SK-N-SH (cell line): ENCODE data around the gene CLIC4. TPM values are rescaled to one million over a fixed set of nuclear protein-coding genes. Genes with fewer than 3 reads are reported as not detected.

ENCODE experiments used
- CTCF ChIA-PET: fragments of 300-600, 350-600 bp; formaldehyde crosslinking; extraction: SDS; loops from one replicate; lab custom pipeline; 2021; lab: Yijun Ruan, JAX
- POLR2A ChIA-PET: fragments of 350-600 bp; sonication (Branson Sonifier 250); formaldehyde crosslinking; extraction: SDS; loops from one replicate; lab custom pipeline; 2020; ENCODE audit warnings: antibody characterized with exemption, inconsistent platforms; lab: Yijun Ruan, JAX
- DNase-seq: peaks from one replicate; pipeline ENCODE4 v3.0.0; 2012
- H2AFZ ChIP-seq: fragments of 200-600 bp; sonication (generic); 2 replicates; pipeline ENCODE4 v1.8.1; 2016; ENCODE audit warnings: antibody characterized with exemption, mild to moderate bottlenecking, low read depth
- H3F3A ChIP-seq: fragments of 200-600 bp; sonication (generic); replicated peaks from 2 replicates; pipeline ENCODE3; 2016; ENCODE audit warnings: antibody characterized with exemption, mild to moderate bottlenecking; ENCODE audit not compliant: insufficient read depth
- H3K27ac ChIP-seq, 2 experiments: fragments of 200-500 bp in 1 of 2; fragments of 200-600 bp in 1 of 2; sonication (Bioruptor generic) in 1 of 2; sonication (generic), shearing (Covaris generic) in 1 of 2; 2 replicates each; pipeline versions ENCODE4 v1.5.1 to v1.6.1; 2014 to 2016; ENCODE audit warnings: low read depth in 2 of 2, inconsistent platforms in 1 of 2, low read length in 1 of 2, mild to moderate bottlenecking in 1 of 2, mixed read lengths in 1 of 2
- H3K27me3 ChIP-seq: fragments of 200-600 bp; sonication (generic), shearing (Covaris generic); 2 replicates; pipeline ENCODE4 v1.6.1; 2016; ENCODE audit warnings: mixed run types; ENCODE audit not compliant: insufficient read depth
- H3K36me3 ChIP-seq, 2 experiments: fragments of 200-500 bp in 1 of 2; fragments of 200-600 bp in 1 of 2; sonication (Bioruptor generic) in 1 of 2; sonication (generic) in 1 of 2; replicated peaks in 1 of 2; 2 replicates each; pipeline versions ENCODE3 to v1.5.1; 2014 to 2016; ENCODE audit warnings: low read length in 1 of 2, mild to moderate bottlenecking in 1 of 2; ENCODE audit not compliant: insufficient read depth in 2 of 2, control insufficient read depth in 1 of 2
- H3K4me1 ChIP-seq, 2 experiments: fragments of 200-500 bp in 1 of 2; fragments of 200-600 bp in 1 of 2; sonication (Bioruptor generic) in 1 of 2; sonication (generic), shearing (Covaris generic) in 1 of 2; 2 replicates each; pipeline versions ENCODE4 v1.5.1 to v1.6.1; 2014 to 2016; ENCODE audit warnings: low read depth in 1 of 2, low read length in 1 of 2, mixed run types in 1 of 2; ENCODE audit not compliant: insufficient read depth in 2 of 2, control insufficient read depth in 1 of 2
- H3K4me2 ChIP-seq: fragments of 200-600 bp; sonication (generic), shearing (Covaris generic); 2 replicates; pipeline ENCODE4 v1.6.1; 2017; ENCODE audit warnings: mixed run types
- H3K4me3 ChIP-seq, 2 experiments: fragments of 200-500 bp in 1 of 2; fragments of 200-600 bp in 1 of 2; sonication (Bioruptor generic) in 1 of 2; sonication (generic), shearing (Covaris generic) in 1 of 2; 2 replicates each; pipeline versions ENCODE4 v1.5.1 to v1.8.1; 2014 to 2016; ENCODE audit warnings: low read depth in 2 of 2, inconsistent platforms in 1 of 2, low read length in 1 of 2, mild to moderate bottlenecking in 1 of 2, mixed read lengths in 1 of 2, moderate library complexity in 1 of 2
- H3K79me2 ChIP-seq: fragments of 200-600 bp; sonication (generic); 2 replicates; pipeline ENCODE4 v1.8.1; 2017; ENCODE audit warnings: mild to moderate bottlenecking; ENCODE audit not compliant: insufficient read depth
- H3K9ac ChIP-seq: fragments of 200-600 bp; sonication (generic); 2 replicates; pipeline ENCODE4 v1.6.1; 2017; ENCODE audit warnings: mixed run types
- H3K9me2 ChIP-seq: fragments of 200-600 bp; sonication (generic); 2 replicates; pipeline ENCODE4 v1.6.1; 2017; ENCODE audit warnings: mixed run types
- H3K9me3 ChIP-seq: fragments of 200-600 bp; sonication (generic); 2 replicates; pipeline ENCODE4 v1.6.1; 2017; ENCODE audit warnings: mixed run types, mild to moderate bottlenecking, moderate library complexity
- H4K20me1 ChIP-seq: fragments of 200-600 bp; sonication (generic); 2 replicates; pipeline ENCODE4 v1.6.1; 2017; ENCODE audit warnings: mild to moderate bottlenecking, mixed run types; ENCODE audit not compliant: insufficient read depth
- CTCF ChIP-seq: fragments of 200-600 bp; sonication (generic); IDR thresholded peaks from 2 replicates; pipeline ENCODE4 v1.6.1; 2017; ENCODE audit warnings: antibody characterized with exemption, mild to moderate bottlenecking, moderate library complexity
- EZH2phosphoT487 ChIP-seq: fragments of 200-600 bp; sonication (generic); IDR thresholded peaks from 2 replicates; pipeline ENCODE4 v1.6.1; 2017; ENCODE audit warnings: low read depth, mixed run types, mild to moderate bottlenecking, antibody characterized with exemption, moderate library complexity, borderline replicate concordance
- FOXM1 ChIP-seq: IDR thresholded peaks from 2 replicates; pipeline ENCODE4 v1.4.0; 2012; ENCODE audit warnings: low read depth, mild to moderate bottlenecking
- PBX3 ChIP-seq: IDR thresholded peaks from 2 replicates; pipeline ENCODE4; 2012
- SIN3A ChIP-seq: IDR thresholded peaks from 2 replicates; pipeline ENCODE4 v1.6.1; 2012; ENCODE audit warnings: low read depth, mild to moderate bottlenecking, low read length, moderate library complexity, borderline replicate concordance
- USF2 ChIP-seq: fragments of 150-350 bp; IDR thresholded peaks from 2 replicates; pipeline ENCODE4 v1.6.1; 2017; ENCODE audit warnings: antibody characterized with exemption, low read length, low read depth, borderline replicate concordance
- WGBS: methylation state at CpG from one replicate; pipeline ENCODE4 v1.1.6; 2017; ENCODE audit warnings: low lambda C conversion rate; 5-methylcytosine and 5-hydroxymethylcytosine counted together
- polyA plus RNA-seq, 3 experiments: library from polyadenylated mRNA; depleted of rRNA; stranded (reverse); fragments of >200 nt; gene quantifications; 2 replicates each; pipeline ENCODE4 v1.2.3, GENCODE V29; 2012

Gene CLIC4
- polyA plus RNA-seq, 1 of the 3 experiments (the other 2 are of a cell fraction): 66.4 TPM

GRCh38 chr1:24881034-24881433 is 135.8 kb downstream of the CLIC4 start:
- Histone ChIP-seq H3K9me2 (no peaks in the 10 kb centered on the region), H3K79me2 (no peaks in the 10 kb centered on the region), H3K9me3 (peaks cover 12% of the 10 kb centered on the region), H3K27me3 (no peaks in the 10 kb centered on the region), H3K4me1 (no peaks in the 10 kb centered on the region), H2AFZ (no peak overlapping the region), H3K27ac (no peak overlapping the region), H3K4me3 (no peak overlapping the region), H4K20me1 (no peaks in the 10 kb centered on the region), H3K9ac (no peak overlapping the region), H3K36me3 (no peaks in the 10 kb centered on the region), H3F3A (no peaks in the 10 kb centered on the region), H3K4me2 (no peak overlapping the region)
- 8% methylated on average over 1 of the region's 1 CpG for WGBS
- DNase-seq: no peak
- no peak for TF ChIP-seq CTCF
- no peak for TF ChIP-seq PBX3
- no peak for TF ChIP-seq EZH2phosphoT487
- TF ChIP-seq SIN3A: no peak
- TF ChIP-seq USF2: no peak
- CTCF ChIA-PET: interaction anchor here (2.5 to 3.0 kb wide), 2 partner anchors 17 to 33 kb away, joined by 7 to 18 read pairs; no protein-coding TSS in a partner anchor
- POLR2A ChIA-PET: no interaction called here

GRCh38 chr1:24884751-24885150 is 139.5 kb downstream of the CLIC4 start:
- Histone ChIP-seq H3K27ac (no peak overlapping the region), H3K4me1 (no peaks in the 10 kb centered on the region), H3K9me2 (no peaks in the 10 kb centered on the region), H3K4me2 (no peak overlapping the region), H3K79me2 (no peaks in the 10 kb centered on the region), H4K20me1 (no peaks in the 10 kb centered on the region), H2AFZ (no peak overlapping the region), H3F3A (no peaks in the 10 kb centered on the region), H3K36me3 (no peaks in the 10 kb centered on the region), H3K4me3 (no peak overlapping the region), H3K27me3 (no peaks in the 10 kb centered on the region), H3K9ac (no peak overlapping the region), H3K9me3 (peaks cover 12% of the 10 kb centered on the region)
- TF ChIP-seq USF2 (no peak), FOXM1 (no peak)
- POLR2A ChIA-PET: no interaction called here
- no peak for DNase-seq
- CTCF ChIA-PET: interaction anchor here (0.6 to 1.5 kb wide), 3 partner anchors 13 to 298 kb away, joined by 3 read pairs; no protein-coding TSS in a partner anchor
